GM18951 (cell line): ENCODE measurements around the gene STK39.
"Not testable (repeated sequence)": the region's sequence is repeated elsewhere in the genome, so short reads cannot be mapped to it uniquely, and the experiment has no call there.

ENCODE experiments used
- POLR2A ChIP-seq: IDR thresholded peaks from 4 replicates; pipeline ENCODE4 v1.6.1; 2011; ENCODE audit warnings: mild to moderate bottlenecking; ENCODE audit not compliant: insufficient read length, insufficient read depth; ENCODE audit errors: extremely low read depth
- in situ Hi-C: fragments of 300-500 bp; cut with MboI; formaldehyde crosslinking; loops from one replicate; pipeline ENCODE4 v1.12.0; 2022; ENCODE audit warnings: low sequenced_read_pairs, mixed read lengths, inconsistent platforms; ENCODE audit not compliant: unreplicated experiment

The STK39 gene

GRCh38 chr2:168247341-168248261 is at the start of gene STK39:
TSS of gene STK39 (minus strand) at chr2:168247595. CDS start at chr2:168247435, 160 bp downstream.
- in situ Hi-C loops = no loop called here
- no peak for TF ChIP-seq POLR2A

- in situ Hi-C loops = no loop called here
- TF ChIP-seq POLR2A = no peak
Observed at GRCh38 chr2:168295051-168295450, 47.7 kb upstream of the STK39 start.

- in situ Hi-C loops = no loop called here
- TF ChIP-seq POLR2A = no peak
Observed at GRCh38 chr2:168294409-168294808, 47.0 kb upstream of the STK39 start.

GRCh38 chr2:168293766-168294165 is 46.4 kb upstream of the STK39 start:
- in situ Hi-C loops = no loop called here
- no peak for TF ChIP-seq POLR2A

- TF ChIP-seq POLR2A = no peak
- in situ Hi-C loops = no loop called here
Observed at GRCh38 chr2:168290391-168290790, 43.0 kb upstream of the STK39 start.

- no peak for TF ChIP-seq POLR2A
- in situ Hi-C loops = no loop called here
Observed at GRCh38 chr2:168289880-168290279, 42.5 kb upstream of the STK39 start.

GRCh38 chr2:168286535-168286934 is 39.1 kb upstream of the STK39 start:
- in situ Hi-C loops = no loop called here
- no peak for TF ChIP-seq POLR2A

- no peak for TF ChIP-seq POLR2A
- in situ Hi-C loops = no loop called here
Observed at GRCh38 chr2:168278424-168278888, 31.1 kb upstream of the STK39 start.

- TF ChIP-seq POLR2A = no peak
- in situ Hi-C loops = no loop called here
Observed at GRCh38 chr2:168277276-168277675, 29.9 kb upstream of the STK39 start.

GRCh38 chr2:168272225-168272624 is 24.8 kb upstream of the STK39 start:
- in situ Hi-C loops = no loop called here
- no peak for TF ChIP-seq POLR2A

- in situ Hi-C loops = not testable (repeated sequence)
Observed at GRCh38 chr2:168262926-168263325, 15.5 kb upstream of the STK39 start.

- in situ Hi-C loops = no loop called here
- TF ChIP-seq POLR2A = no peak
Observed at GRCh38 chr2:168256448-168256847, 9.1 kb upstream of the STK39 start.

- in situ Hi-C loops = no loop called here
- TF ChIP-seq POLR2A = no peak
Observed at GRCh38 chr2:168255866-168256265, 8.5 kb upstream of the STK39 start.

- TF ChIP-seq POLR2A = no peak
- in situ Hi-C loops = no loop called here
Observed at GRCh38 chr2:168255103-168255502, 7.7 kb upstream of the STK39 start.
